NCI-H2196 treated with DMSO at 0.1 percent for 48 hours (cell line): ENCODE results near the gene TESK2.

Experiments
- DNase-seq: peaks from one replicate; lab custom pipeline; 2025; ENCODE audit not compliant: unreplicated experiment; lab: John Stamatoyannopoulos, UW

The TESK2 gene

DNA sequence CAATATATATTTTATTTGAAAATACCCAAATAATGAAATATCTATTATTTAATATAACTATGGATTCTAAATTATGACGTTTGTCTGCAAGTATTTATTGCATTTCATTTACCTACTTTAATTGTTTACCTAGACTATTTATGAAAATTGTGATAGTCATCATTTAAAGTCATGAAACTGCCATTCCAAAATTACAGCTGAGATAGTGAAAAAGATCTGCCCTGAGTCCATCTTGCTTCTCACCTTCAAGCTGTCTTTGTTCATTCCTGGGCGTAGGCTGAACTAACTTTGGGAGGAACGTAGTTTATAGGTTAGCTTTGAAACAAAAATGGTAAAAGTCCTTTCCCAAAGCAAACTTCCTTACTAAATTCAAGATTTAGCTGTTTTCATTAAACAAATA, 176.7 kb downstream of the TESK2 start:
- no peak for DNase-seq

DNA sequence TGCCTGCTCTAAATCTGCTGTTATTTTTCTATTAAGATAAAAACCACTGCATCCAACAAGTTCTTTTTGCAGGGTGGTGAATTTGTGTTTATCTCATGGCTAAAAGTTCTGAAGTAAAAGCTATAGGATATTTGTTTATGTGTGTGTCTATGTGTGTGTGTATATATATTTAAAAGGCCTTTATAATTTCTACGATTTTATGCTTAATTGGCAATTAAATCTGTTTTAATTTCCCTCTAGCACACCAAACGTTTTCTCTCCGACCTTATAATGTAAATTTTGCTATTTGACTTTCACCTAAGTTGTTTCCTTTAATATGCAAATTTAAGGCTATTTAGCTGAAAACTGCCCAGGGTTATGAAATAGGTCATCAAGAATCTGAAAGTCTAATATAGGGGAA, 184.1 kb downstream of the TESK2 start:
- DNase-seq = no peak

DNA sequence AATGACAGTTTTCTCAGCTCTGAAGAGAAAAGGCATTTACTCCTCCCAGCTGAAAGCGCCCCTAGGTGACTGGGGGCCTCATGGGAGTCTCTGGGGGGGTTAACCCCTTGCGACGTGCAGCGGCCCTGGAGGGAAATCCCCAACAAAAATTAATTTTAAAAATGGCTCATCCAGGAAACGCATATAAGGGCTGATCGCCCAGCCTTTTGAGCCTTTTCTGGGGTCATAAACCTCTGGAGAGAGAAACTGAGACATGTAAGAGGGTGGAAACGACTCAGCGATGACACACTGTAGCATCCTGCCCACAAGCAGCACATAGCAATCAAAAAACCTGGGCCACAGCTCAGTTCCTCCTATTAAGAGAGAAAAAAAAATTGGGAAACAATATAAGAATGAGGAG, 184.6 kb downstream of the TESK2 start:
- DNase-seq = no peak

DNA sequence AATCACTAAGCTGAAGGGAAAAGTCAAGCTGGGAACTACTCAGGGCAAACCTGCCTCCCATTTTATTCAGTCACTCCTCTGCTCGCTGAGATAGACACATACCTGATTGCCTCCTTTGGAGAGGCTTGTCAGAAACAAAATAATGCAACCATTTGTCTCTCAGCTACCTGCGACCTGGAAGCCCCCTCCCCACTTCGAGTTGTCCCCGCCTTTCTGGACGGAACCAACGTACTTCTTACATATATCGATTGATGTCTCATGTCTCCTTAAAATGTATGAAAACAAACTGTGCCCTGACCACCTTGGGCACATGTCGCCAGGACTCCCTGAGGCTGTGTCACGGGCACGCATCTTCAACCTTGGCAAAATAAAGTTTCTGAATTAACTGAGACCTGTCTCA, 185.7 kb downstream of the TESK2 start:
- no peak for DNase-seq

DNA sequence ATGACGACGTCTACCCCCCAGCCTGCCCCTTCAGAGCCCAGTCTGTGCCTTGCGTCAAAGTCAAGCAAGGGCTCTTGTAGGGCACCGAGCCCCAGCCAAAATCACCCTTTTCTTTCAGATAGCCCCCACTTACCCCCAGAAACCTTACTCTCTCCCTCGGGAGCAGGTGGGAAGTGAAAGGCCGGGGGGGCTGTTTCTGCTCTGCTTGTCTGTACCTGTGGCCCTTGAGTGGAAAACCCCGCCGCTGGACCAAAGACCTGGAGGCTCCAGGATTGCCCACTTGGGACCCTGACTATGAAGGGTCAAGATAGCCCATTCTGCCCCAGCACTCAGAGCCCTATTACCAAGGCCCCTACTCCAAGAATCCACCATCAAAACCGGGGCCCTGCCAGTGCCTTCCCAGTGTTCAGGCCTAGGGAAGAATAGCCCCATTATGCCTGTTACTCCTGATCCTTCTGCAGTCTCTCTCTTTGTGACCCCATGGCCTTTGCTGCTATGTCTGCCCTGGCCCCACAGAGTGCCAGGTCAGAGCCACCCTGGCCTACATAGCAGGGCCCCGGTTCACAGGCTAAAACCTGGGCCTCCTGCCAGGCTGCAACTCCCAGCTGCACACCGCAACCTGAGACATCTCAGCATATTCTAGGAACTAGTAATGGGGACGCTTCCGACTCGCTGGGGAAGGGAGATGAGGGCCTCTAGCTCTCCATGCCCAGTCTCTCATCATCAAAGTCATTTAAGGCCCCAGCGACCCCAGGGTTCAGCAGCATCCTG, 186.5 kb downstream of the TESK2 start:
- peak; percentile 51 for DNase-seq

DNA sequence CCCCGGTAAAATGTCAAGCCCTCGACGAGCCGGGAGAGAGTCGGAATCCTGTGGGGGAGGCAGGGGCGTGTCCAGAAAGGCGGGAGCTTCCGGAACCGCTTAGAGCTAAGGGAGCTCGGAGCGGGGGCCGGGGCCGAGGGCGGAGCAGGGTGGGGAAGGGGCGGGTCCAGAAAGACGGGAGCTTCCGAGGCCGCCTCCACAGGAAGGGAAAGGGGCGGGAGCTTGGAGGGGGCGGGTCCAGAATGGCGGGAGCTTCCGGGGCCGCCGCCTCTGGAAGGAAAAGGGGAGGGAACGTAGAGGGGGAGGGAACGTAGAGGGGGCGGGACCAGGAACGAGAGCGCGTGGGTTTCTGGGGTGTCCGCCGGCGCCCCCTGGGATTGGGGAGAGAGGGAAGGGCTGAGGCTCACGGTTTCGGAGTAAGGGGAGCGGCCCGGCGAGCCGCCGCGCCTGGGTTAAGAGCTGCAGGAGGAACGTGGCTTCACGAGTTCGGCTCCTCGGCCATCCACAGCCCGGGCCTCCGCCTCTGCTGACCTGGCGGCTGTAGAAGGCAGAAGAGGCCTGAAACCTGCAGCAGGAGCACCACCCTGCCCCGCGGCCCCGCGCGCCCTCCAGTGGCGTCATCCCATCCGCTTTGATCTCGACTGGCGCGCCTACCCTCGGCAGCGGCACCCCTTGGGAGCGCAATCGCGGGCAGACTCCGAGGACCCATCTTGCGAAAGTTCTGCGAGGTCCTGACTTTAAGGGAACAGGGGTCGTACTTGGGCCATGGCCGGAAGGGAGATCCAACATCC, 187.2 kb downstream of the TESK2 start:
- DNase-seq = peak; percentile 95

DNA sequence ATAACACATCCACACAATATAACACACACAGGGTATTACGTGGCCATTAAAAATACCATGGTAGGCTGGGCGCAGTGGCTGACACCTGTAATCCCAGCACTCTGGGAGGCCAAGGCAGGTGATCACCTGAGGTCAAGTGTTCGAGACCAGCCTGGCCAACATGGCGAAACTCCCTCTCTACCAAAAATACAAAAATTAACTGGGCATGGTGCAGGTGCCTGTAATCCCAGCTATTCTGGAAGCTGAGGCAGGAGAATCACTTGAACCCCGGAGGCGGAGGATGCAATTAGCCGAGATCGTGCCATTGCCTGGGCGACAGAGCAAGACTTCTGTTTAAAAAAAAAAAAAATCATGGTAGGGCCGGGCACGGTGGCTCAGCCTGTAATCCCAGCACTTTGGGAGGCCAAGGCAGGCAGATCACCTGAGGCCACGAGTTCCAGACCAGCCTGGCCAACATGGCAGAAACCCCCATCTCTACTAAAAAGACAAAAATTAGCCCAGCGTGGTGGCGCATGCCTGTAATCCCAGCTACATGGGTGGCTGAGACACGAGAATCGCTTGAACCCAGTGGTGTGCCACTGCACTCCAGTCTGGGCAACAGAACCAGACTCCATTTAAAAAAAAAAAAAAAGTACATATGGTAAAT, 188.3 kb downstream of the TESK2 start:
- no peak for DNase-seq

DNA sequence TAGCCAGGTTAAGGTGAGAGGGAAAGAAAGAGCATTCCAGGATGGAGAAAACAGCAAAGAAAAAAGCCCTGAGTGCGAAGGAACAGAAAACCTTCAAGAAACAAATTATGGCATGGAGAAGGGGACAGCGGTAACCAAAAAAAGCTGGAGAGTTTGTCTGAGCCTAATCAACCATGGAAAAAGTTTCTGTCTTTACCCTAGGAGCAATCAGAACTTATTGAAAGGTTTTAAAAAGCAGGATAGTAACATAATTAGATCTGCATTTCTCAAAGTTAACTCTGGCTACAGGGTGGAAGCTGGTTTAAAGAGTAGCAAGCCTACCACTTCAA, 190.3 kb downstream of the TESK2 start:
- no peak for DNase-seq

DNA sequence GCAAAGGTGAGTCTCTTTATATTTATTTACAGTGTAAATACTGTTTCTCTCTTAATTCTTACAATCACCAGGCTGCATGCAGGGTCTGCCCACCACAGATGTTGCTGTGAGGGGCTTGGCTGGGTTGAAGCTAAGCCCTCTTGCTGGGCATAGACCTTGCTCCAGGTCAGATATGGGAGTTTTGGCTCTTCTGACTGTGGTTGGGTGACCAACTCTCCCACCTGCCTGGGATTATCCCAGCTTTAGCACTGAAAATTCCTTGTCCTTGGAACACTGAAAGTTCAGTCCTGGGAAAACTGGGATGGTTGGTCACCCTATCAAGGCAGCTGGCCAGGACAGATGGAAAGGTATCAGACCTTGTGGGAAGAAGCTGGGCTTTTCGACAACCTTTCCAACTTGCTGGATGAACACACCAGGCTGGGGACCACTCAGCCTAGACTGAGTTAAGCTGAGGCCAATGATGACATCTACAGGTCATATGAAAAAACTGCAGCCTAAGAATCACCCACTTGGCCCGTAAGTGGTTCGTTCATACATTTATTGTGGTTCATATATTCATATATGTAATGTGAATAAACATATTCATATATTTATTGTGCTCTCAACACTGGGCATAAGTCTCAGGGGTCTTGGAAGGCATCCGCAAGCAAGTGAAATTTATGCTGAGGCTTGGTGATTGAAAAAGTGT, 190.8 kb downstream of the TESK2 start:
- DNase-seq = peak; percentile 64

DNA sequence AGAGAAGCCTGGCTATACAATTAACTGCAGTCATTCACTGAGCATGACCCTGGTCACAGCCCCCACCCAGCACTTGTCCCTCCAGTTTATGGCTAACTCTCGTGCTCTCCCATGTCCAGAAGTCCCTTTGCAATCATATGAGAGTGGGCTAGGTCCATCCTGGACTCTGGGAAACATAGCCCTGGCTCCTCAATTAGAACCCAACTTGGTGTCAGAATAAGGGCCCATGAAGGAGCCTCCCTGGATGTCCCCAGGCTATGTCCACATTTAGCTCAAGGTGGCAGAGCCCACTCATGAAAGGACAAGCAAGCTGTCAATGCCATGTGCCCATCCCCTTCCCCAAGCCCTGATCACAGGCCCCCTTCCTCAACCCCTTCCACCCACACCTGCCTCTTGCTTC, 191.7 kb downstream of the TESK2 start:
- no peak for DNase-seq

DNA sequence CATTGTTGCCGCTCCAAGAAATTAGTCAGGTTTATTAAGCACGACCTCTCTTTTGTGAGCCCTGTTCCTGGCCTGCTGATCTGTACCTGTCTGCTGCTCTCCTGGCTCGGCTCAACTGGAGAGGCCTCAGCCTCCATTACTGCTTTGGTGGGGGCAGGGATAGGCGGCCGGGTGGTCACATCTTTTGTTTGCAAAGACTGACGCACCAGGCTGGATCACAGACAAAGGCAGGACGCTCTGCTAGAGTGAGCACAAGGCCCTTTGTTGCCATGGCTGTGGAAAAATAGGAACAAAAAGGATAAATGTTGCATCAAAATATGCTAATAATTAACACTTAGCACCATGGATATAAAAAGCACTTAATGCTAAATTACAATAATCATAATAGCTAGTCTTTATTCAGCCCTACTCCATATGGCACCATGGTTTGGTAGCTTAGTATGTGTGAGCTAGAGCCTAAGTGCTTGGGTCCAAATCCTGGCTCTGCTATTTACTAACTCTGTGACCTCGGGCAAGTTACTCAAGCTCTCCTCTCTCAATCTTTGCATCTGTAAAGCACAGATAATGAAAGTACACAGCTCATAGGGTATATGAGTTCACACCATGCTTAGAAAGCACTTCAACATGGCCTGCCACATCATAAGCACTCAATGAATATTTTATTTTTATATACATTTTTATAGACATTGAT, 193.2 kb downstream of the TESK2 start:
- no peak for DNase-seq
